A549 (cell line): Measurements from ENCODE around the gene SMAD3.

Experiments used
- CHD2 ChIP-seq: fragments of 150-350 bp; IDR thresholded peaks from 2 replicates; pipeline ENCODE4 v1.6.1; 2014; ENCODE audit warnings: low read length; ENCODE audit not compliant: partially characterized antibody
- CTCF ChIP-seq: fragments of >200 bp; sonication (Bioruptor Twin); formaldehyde crosslinking; IDR thresholded peaks from 3 replicates; pipeline ENCODE4 v1.5.1; 2016
- ELK1 ChIP-seq: fragments of 150-350 bp; IDR thresholded peaks from 2 replicates; pipeline ENCODE4 v1.6.1; 2014; ENCODE audit warnings: low read depth, mild to moderate bottlenecking, low read length
- FOXS1 ChIP-seq: fragments of 250-450 bp; sonication (Bioruptor Pico); IDR thresholded peaks from 2 replicates; pipeline ENCODE4 v1.5.0; 2020; ENCODE audit warnings: mild to moderate bottlenecking, moderate library complexity
- JUN ChIP-seq, 2 experiments: fragments of >200 bp; sonication (Bioruptor Twin); formaldehyde crosslinking; IDR thresholded peaks; 2 replicates in 1 of 2; 3 replicates in 1 of 2; pipeline ENCODE4 v1.6.1; 2016 to 2017
- JUNB ChIP-seq: fragments of >200 bp; sonication (Bioruptor Twin); formaldehyde crosslinking; IDR thresholded peaks from 2 replicates; pipeline ENCODE4 v1.6.1; 2016
- MYC ChIP-seq: IDR thresholded peaks from 2 replicates; pipeline ENCODE4 v1.6.1; 2012; ENCODE audit warnings: mild to moderate bottlenecking, inconsistent platforms, low read length, improper control_type of control experiment, borderline replicate concordance
- POLR2A ChIP-seq: IDR thresholded peaks from 2 replicates; pipeline ENCODE4 v1.6.1; 2012; ENCODE audit warnings: mild to moderate bottlenecking, low read length
- RFX5 ChIP-seq: fragments of 450-650 bp; IDR thresholded peaks from 2 replicates; pipeline ENCODE4 v1.7.1; 2014; ENCODE audit warnings: antibody characterized with exemption, mild to moderate bottlenecking, moderate library complexity
- TF ChIP-seq, protein P1 (sequence below): IDR thresholded peaks from 2 replicates; pipeline ENCODE4 v1.6.1; 2012

DNA sequence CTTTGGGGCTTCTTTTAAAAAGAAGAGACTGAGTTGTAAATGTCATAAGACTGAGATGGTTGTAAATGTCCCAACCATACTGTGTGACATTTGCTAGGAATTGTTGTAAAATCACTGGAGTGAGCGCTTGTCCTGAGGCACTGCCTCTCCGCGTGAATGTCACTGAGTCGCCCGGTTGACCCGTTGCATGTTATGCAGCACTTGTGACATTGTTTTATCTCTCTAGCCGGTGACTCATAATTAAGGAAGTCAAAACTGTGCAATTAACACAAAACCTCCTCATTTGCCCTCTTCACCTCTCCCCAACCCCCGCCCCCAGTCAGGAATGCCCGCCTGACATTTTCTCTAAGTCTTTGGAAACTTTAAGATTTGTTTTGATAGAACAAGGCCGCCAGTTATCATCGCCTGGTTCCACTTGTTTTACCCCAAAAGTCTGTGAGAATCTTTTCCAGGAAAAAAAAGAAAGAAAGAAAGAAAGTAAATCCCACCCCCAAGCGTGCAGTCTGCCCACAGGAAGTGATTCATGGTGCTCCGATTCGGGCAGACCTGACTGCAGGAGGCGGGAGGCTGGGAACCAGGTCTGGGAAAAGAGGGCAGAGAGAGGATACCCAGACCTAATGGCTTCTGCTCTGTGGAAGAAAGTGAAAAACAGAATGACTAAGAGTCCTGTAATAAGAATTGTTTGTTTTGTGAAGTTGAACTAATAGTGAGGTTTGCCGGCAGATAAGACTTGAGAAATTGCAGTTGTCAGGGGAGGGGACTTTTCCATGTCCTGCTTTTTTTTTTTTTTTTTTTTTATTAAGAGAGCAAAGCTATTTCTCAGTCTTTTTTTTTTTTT is 84.8 kb downstream of the SMAD3 start:
- no peak for TF ChIP-seq CTCF
- no peak for TF ChIP-seq POLR2A
- peak; percentile 96 for TF ChIP-seq JUNB
- peak; percentile 9; the same call in 1 of the 2 replicates for TF ChIP-seq FOXS1 (CRISPR knock-in tag)
- TF ChIP-seq, protein P1, sequence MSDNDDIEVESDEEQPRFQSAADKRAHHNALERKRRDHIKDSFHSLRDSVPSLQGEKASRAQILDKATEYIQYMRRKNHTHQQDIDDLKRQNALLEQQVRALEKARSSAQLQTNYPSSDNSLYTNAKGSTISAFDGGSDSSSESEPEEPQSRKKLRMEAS, result peak; percentile 81
- TF ChIP-seq MYC, result peak; percentile 45
- TF ChIP-seq RFX5, result no peak
- no peak for TF ChIP-seq CHD2
- no peak for TF ChIP-seq ELK1
- TF ChIP-seq JUN (IDR thresholded peaks at IDR 0.05), result peak; percentile 92 to 93
